Purkinje cell (primary cell): ENCODE results near the gene TMEM132D. TPM values are rescaled to one million over a fixed set of nuclear protein-coding genes. Genes with fewer than 3 reads are reported as not detected.

ENCODE experiments used
- polyA plus RNA-seq: library from polyadenylated mRNA; unstranded; fragments of >200 nt; fragmentation: Nextera tagmentation; gene quantifications from 2 replicates; pipeline ENCODE4 v1.2.1, GENCODE V29; 2014

The TMEM132D gene
- polyA plus RNA-seq, result 1.8 TPM in 1 of 2 replicates, not detected in the other

DNA sequence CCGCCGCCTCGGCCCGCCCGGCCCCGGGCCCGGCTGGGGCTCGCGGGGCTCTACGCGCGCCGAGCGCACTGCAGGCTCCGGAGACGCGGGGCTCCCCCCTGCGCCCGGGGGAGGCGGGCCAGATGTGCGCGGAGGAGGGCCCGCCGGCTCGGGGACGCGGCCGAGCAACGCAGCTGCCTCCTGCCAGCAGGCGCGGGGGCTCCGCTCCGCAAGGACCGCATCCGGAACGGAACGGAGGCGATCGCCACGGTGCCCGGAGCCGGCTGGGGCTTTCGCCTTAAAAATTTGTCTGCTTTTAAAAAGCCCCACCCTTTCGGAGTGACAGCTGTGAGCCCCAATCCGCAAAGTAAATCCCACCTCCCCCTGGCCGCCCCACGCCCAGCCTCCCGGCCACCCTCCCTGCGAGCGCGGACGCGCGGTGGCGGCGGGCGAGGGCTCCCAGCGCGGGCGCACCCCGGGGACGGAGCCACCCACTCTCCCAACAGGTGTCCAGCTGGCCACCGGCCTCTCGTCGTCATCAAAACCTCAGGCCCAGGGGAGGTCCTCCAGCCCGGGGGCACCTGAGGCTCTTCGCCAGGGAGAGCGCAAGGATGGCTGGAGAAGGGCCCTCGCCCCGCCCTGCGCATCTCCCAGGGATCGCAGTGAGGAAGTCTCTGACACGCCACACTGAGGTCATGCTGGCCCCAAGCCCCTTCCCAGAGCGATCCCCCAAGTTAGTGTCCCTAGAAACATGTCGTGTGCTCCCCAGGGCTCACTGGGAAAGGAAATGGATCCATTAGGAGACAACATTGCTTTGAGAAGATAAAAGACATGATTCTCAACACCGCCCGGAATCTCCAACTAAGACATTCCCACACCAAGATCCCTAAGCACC, at the start of gene TMEM132D:
Gene TMEM132D, minus strand, starts transcription at position 70 of the 874 bp plus-strand sequence.

